A673 (cell line): ENCODE data around the gene HMCN2. TPM values are rescaled to one million over a fixed set of nuclear protein-coding genes. Genes with fewer than 3 reads are reported as not detected.

ENCODE experiments used
- BruUV-seq: library from RNA; stranded (reverse); fragments of 400-500 nt; replicated peaks from 2 replicates; lab custom pipeline; 2021; lab: Mats Ljungman, UMichigan
- CTCF ChIA-PET: fragments of 300-600 bp; sonication (Branson Sonifier 250); formaldehyde crosslinking; loops from one replicate; lab custom pipeline; 2022; ENCODE audit warnings: antibody characterized with exemption; lab: Charles Lee
- POLR2A ChIA-PET: fragments of 300-600 bp; sonication (Branson Sonifier 250); formaldehyde crosslinking; loops from one replicate; lab custom pipeline; 2022; ENCODE audit warnings: antibody characterized with exemption; ENCODE audit not compliant: low non-redundant PET; lab: Charles Lee
- DNase-seq: peaks from one replicate; pipeline ENCODE4 v3.0.0-alpha.2; 2015; ENCODE audit warnings: low spot score
- H3K27ac ChIP-seq: fragments of 200-600 bp; sonication (generic); 2 replicates; pipeline ENCODE4 v1.5.1; 2016; ENCODE audit warnings: mixed run types, low read depth, mild to moderate bottlenecking, mixed read lengths, antibody characterized with exemption, low read length; ENCODE audit not compliant: poor library complexity, severe bottlenecking
- H3K27me3 ChIP-seq: fragments of 200-600 bp; sonication (generic); replicated peaks from 2 replicates; pipeline ENCODE4 v1.6.1; 2017; ENCODE audit warnings: mixed run types, low read depth, mild to moderate bottlenecking, mixed read lengths, antibody characterized with exemption, low read length; ENCODE audit not compliant: insufficient read depth, poor library complexity
- H3K36me3 ChIP-seq: fragments of 200-600 bp; sonication (generic); 2 replicates; pipeline ENCODE4 v1.6.1; 2016; ENCODE audit warnings: mixed run types, mild to moderate bottlenecking, mixed read lengths, antibody characterized with exemption, low read length; ENCODE audit not compliant: insufficient read depth, poor library complexity, severe bottlenecking
- H3K4me1 ChIP-seq: fragments of 200-600 bp; sonication (generic); 2 replicates; pipeline ENCODE4 v1.6.1; 2017; ENCODE audit warnings: mixed run types, mild to moderate bottlenecking, mixed read lengths, antibody characterized with exemption, low read length; ENCODE audit not compliant: insufficient read depth, poor library complexity, severe bottlenecking
- H3K4me3 ChIP-seq: fragments of 200-600 bp; sonication (generic); 2 replicates; pipeline ENCODE4 v1.5.1; 2016; ENCODE audit warnings: low read depth, mixed run types, mild to moderate bottlenecking, mixed read lengths, low read length; ENCODE audit not compliant: poor library complexity, severe bottlenecking
- H3K9me3 ChIP-seq: fragments of 200-600 bp; sonication (generic); 2 replicates; pipeline ENCODE4 v1.6.1; 2016; ENCODE audit warnings: mixed run types, low read depth, mild to moderate bottlenecking, mixed read lengths, antibody characterized with exemption, low read length; ENCODE audit not compliant: poor library complexity, severe bottlenecking
- CTCF ChIP-seq: fragments of 300-800, 200-600 bp; sonication (generic); conservative IDR thresholded peaks from 2 replicates; pipeline ENCODE4 v1.5.1; 2017; ENCODE audit warnings: low read depth, mild to moderate bottlenecking, antibody characterized with exemption, low read length, moderate library complexity, mixed read lengths
- EZH2 ChIP-seq: fragments of 200-600 bp; sonication (generic); IDR thresholded peaks from 2 replicates; pipeline ENCODE4 v1.6.1; 2017; ENCODE audit warnings: borderline replicate concordance, low read depth, mild to moderate bottlenecking, mixed read lengths, antibody characterized with exemption, low read length; ENCODE audit not compliant: poor library complexity, severe bottlenecking
- intact Hi-C: fragments of 100-400 bp; cut with micrococcal nuclease; formaldehyde crosslinking; loops from one replicate; pipeline ENCODE4 v1.10.0; 2022; ENCODE audit not compliant: unreplicated experiment
- total RNA-seq: library from RNA; stranded (reverse); gene quantifications from 2 replicates; pipeline ENCODE4 v1.2.3, GENCODE V29; 2021

Gene HMCN2
- total RNA-seq, 1 experiment from 2014 or later, result 0.28 TPM

GRCh38 chr9:130447193-130447816 is 181.7 kb downstream of the HMCN2 start:
- CTCF ChIA-PET, result interaction anchor here (0.5 to 1.0 kb wide), 2 partner anchors 30 to 254 kb away, joined by 3 to 5 read pairs; no protein-coding TSS in a partner anchor
- Histone ChIP-seq H3K4me1 (peaks cover 46% of the 10 kb centered on the region), H3K9me3 (no peaks in the 10 kb centered on the region), H3K27me3 (no peaks in the 10 kb centered on the region), H3K4me3 (no peak overlapping the region), H3K36me3 (no peaks in the 10 kb centered on the region), H3K27ac (peak overlapping the region; percentile 53)
- intact Hi-C loops, result no loop called here
- no peak for DNase-seq
- TF ChIP-seq EZH2 (no peak), CTCF (no peak)
- no TSS peak for BruUV-seq
- POLR2A ChIA-PET, result interaction anchor here (0.6 to 1.5 kb wide), 2 partner anchors 243 to 1713 kb away, joined by 4 to 5 read pairs; no protein-coding TSS in a partner anchor

DNA sequence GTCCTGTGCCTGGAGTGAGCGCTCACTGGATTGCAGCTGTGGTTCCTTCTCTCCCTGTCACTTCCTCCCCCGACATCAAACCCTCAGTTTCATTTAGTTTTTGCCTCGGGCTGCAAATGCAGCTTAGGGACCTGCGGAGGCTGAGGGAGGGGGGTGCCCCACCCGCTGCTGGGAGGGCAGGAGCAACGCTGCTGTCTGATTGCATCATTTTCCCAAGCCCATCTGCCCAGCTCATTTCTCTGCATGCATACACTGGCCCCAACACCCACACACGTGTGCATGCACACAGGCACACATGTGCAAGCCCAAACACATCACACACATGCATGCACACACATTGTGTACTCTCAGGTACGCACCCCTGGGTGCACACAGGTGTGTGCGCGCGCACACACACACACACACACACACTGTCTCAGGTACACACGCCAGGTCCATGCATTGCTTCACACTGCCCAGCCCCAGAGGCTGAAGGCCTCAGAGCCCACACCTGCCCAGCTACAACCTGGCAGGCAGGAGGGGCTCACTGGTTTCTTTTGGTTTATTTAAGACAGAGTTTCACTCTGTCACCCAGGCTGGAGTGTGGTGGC is 182.6 kb downstream of the HMCN2 start:
- Histone ChIP-seq H3K36me3 (no peaks in the 10 kb centered on the region), H3K4me1 (peaks cover 46% of the 10 kb centered on the region), H3K9me3 (no peaks in the 10 kb centered on the region), H3K27ac (peak overlapping the region; percentile 65), H3K4me3 (no peak overlapping the region), H3K27me3 (no peaks in the 10 kb centered on the region)
- TF ChIP-seq EZH2 (no peak), CTCF (no peak)
- peak; percentile 55 for DNase-seq
- ChIA-PET POLR2A (interaction anchor here (0.6 to 1.5 kb wide), 2 partner anchors 50 to 242 kb away, joined by 3 to 4 read pairs; no protein-coding TSS in a partner anchor), CTCF (interaction anchor here (0.5 to 1.0 kb wide), 2 partner anchors 31 to 253 kb away, joined by 3 to 5 read pairs; no protein-coding TSS in a partner anchor)
- intact Hi-C loops, result no loop called here
- no TSS peak for BruUV-seq

DNA sequence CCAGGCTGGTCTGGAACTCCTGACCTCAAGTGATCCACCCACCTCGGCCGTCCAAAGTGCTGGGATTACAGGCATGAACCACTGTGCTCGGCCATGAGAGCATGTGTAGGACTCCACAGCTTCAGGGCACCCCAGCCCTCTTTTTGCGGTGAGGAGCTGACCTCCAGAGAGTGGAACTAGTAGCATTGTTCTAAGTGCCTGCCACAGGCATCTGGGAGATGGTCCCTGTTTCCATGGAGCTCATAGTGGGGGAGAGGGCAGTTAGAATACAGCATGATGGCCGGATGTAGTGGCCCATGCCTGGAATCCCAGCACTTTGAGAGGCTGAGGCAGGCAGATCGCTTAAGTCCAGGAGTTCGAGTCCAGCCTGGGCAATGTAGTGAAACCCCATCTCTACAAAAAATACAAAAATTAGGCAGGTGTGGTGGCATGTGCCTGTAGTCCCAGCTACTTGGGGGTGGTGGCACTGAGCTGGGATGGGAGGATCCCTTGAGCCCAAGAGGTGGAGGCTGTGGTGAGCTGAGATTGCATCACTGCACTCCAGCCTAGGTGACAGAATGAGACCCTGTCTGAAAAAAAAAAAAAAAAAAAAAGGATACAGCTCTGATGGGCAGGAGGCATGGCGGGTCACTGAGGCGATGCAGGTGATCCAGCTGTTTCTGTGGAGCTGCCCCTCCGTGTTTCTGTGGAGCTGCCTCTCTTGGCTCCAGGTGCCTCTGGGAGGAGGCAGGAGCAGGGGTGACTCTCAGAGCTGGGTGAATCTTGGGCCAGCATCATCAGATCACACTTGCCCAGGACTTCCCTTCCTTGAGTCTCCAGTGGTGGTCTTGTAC is 183.4 kb downstream of the HMCN2 start:
- intact Hi-C loops, result no loop called here
- BruUV-seq, result no TSS peak
- H3K27ac ChIP-seq, result peak overlapping the region; percentile 65

More for the DNA sequence above, 183.4 kb downstream of the HMCN2 start:
- H3K9me3 ChIP-seq, result no peaks in the 10 kb centered on the region
- H3K4me1 ChIP-seq, result peaks cover 46% of the 10 kb centered on the region
- ChIA-PET POLR2A (interaction anchor here (0.6 kb wide), 1 partner anchor 244 kb away, joined by 4 read pairs; no protein-coding TSS in a partner anchor), CTCF (no interaction called here)
- no peaks in the 10 kb centered on the region for H3K27me3 ChIP-seq
- no peak for DNase-seq
- TF ChIP-seq CTCF (no peak), EZH2 (no peak)
- no peak overlapping the region for H3K4me3 ChIP-seq
- H3K36me3 ChIP-seq, result no peaks in the 10 kb centered on the region
